ENCODE results near the gene SCN4A. TPM values are rescaled to one million over a fixed set of nuclear protein-coding genes. Genes with fewer than 3 reads are reported as not detected.
A peak's percentile ranks its signal among the peaks of the same experiment; 100 is the strongest.
"Not testable (repeated sequence)": the region's sequence is repeated elsewhere in the genome, so short reads cannot be mapped to it uniquely, and the experiment has no call there.

Gene SCN4A
- 0.10 and 0.55 TPM in 2 replicates for total RNA-seq
- long read RNA-seq, result 0 reads

GRCh38 chr17:63972796-63973195, at the start of gene SCN4A:
TSS of gene SCN4A (minus strand) at chr17:63972918. CDS start at chr17:63972841, 77 bp downstream.
- Mint-ChIP-seq H3K36me3 (ENCODE audit: insufficient read depth) (no peaks in the 10 kb centered on the region), H3K4me3 (ENCODE audit: low read depth) (no peak within 1 kb of the TSS), H3K27ac (no peak within 1 kb of the TSS), H3K9me3 (ENCODE audit: low read depth) (no peaks in the 10 kb centered on the region), H3K27me3 (peaks cover 20% of the 10 kb centered on the region), H3K4me1 (ENCODE audit: low read depth) (no peaks in the 10 kb centered on the region)
- TF ChIP-seq CTCF (IDR thresholded peaks at IDR 0.05; ENCODE audit: unreplicated experiment), result no peak
- DNase-seq (ENCODE audit: low spot score, unreplicated experiment), result no peak

DNA sequence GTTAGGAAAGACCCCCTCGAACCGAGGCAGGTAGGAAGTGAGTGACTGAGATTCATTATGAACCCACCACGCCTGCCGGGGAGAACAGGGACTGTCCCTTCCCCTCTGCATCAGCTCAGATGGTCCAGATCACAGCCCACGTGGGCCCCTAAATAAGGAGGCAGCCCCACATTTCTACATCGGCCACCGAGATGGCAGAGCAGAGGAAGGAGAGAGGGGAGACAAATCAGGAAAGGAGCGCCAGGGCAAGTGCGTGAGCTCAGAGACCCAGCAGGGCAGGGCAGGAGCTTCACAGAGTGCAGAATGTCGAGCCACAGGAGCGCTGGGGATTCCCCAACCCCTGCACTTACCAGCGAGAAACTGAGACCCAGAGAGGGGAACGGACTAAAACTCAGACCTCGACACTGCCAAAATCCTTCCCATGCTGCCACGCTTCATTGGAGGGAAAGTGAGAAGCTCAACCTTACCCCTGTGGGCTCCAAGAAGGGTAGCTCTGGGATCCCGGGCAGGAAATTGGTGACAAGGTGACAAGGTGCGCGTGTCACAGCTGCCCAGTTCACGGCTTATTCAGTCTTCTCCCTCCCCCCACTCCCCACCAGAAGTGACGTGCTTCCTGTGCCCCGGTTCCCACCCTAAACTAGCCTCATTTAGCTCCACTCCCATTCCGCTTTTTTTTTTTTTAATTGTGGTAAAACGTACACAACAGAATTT, 47.5 kb upstream of the SCN4A start, which contains the start of gene ICAM2:
ICAM2 (minus strand) TSS at position 578 of the 711 bp plus-strand sequence. CDS start 13,942 bp downstream, outside the sequence.
- H3K4me1 Mint-ChIP-seq (ENCODE audit: low read depth), result peaks cover 24% of the 10 kb centered on the region
- H3K27me3 Mint-ChIP-seq, result peaks cover 13% of the 10 kb centered on the region
- DNase-seq (ENCODE audit: low spot score, unreplicated experiment), result no peak
- no peak for TF ChIP-seq CTCF (IDR thresholded peaks at IDR 0.05; ENCODE audit: unreplicated experiment)
- no peaks in the 10 kb centered on the region for H3K36me3 Mint-ChIP-seq (ENCODE audit: insufficient read depth)
- peak within 1 kb of the TSS; percentile 6 for H3K27ac Mint-ChIP-seq
- H3K9me3 Mint-ChIP-seq (ENCODE audit: low read depth), result no peaks in the 10 kb centered on the region
- peak within 1 kb of the TSS; percentile 50 for H3K4me3 Mint-ChIP-seq (ENCODE audit: low read depth)

DNA sequence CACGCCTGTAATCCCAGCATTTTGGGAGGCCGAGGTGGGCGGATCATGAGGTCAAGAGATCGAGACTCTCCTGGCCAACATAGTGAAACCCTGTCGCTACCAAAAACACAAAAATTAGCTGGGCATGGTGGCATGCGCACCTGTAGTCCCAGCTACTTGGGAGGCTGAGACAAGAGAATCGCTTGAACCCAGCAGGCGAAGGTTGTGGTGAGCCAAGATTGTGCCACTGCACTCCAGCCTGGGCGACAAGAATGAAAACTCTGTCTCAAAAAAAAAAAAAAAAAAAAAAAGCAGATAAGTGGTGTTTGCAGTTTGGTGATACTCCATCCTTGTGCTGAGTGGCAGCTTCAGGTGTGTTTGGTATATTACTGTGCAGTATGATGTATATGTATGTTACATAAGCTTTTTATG, 46.8 kb upstream of the SCN4A start:
- H3K27ac Mint-ChIP-seq; DNase-seq (ENCODE audit: low spot score, unreplicated experiment); H3K9me3 Mint-ChIP-seq (ENCODE audit: low read depth); H3K4me3 Mint-ChIP-seq (ENCODE audit: low read depth); H3K36me3 Mint-ChIP-seq (ENCODE audit: insufficient read depth): not testable (repeated sequence)
- Mint-ChIP-seq H3K27me3 (peaks cover 15% of the 10 kb centered on the region), H3K4me1 (ENCODE audit: low read depth) (peaks cover 21% of the 10 kb centered on the region)

DNA sequence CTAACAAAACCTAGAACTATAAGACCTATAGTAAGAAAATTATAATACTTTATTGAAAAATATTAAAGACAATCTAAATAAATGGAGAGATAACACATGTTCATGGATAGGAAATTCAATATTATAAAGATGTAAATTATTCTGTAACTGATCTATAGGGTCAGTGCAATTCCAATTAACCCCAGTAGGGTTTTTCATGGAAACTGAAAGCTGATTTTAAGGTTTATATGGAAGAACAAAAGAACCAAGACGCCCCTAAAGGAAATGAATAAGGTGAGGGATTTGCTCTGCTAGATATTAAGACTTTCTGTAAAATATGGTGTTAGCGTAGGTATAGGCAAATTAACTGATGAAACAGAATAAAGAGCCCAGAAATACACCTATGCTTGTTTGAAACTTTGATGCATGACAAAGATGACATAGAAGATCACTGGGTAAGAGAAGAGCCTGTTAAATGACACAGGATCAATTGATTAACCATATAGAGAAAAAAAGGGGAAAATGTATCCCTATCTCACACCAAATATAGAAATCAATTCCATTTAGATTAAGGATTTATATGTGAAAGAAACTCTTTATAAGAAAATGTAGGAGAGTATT, 44.8 kb upstream of the SCN4A start:
- H3K9me3 Mint-ChIP-seq (ENCODE audit: low read depth), result no peaks in the 10 kb centered on the region
- TF ChIP-seq CTCF (IDR thresholded peaks at IDR 0.05; ENCODE audit: unreplicated experiment), result peak; percentile 25
- H3K4me3 Mint-ChIP-seq (ENCODE audit: low read depth), result no peak overlapping the region
- no peaks in the 10 kb centered on the region for H3K36me3 Mint-ChIP-seq (ENCODE audit: insufficient read depth)
- no peak for DNase-seq (ENCODE audit: low spot score, unreplicated experiment)
- peaks cover 15% of the 10 kb centered on the region for H3K27me3 Mint-ChIP-seq
- peaks cover 8% of the 10 kb centered on the region for H3K4me1 Mint-ChIP-seq (ENCODE audit: low read depth)
- no peak overlapping the region for H3K27ac Mint-ChIP-seq

GRCh38 chr17:64016974-64017373, 44.3 kb upstream of the SCN4A start:
- no peak overlapping the region for H3K4me3 Mint-ChIP-seq (ENCODE audit: low read depth)

More at GRCh38 chr17:64016974-64017373, 44.3 kb upstream of the SCN4A start:
- peaks cover 7% of the 10 kb centered on the region for H3K4me1 Mint-ChIP-seq (ENCODE audit: low read depth)
- H3K27me3 Mint-ChIP-seq, result peaks cover 15% of the 10 kb centered on the region
- no peaks in the 10 kb centered on the region for H3K36me3 Mint-ChIP-seq (ENCODE audit: insufficient read depth)
- DNase-seq (ENCODE audit: low spot score, unreplicated experiment), result no peak
- no peak overlapping the region for H3K27ac Mint-ChIP-seq
- TF ChIP-seq CTCF (IDR thresholded peaks at IDR 0.05; ENCODE audit: unreplicated experiment), result no peak
- H3K9me3 Mint-ChIP-seq (ENCODE audit: low read depth), result no peaks in the 10 kb centered on the region
